PC-9 (cell line): ENCODE data around the gene TMUB1. TPM values are rescaled to one million over a fixed set of nuclear protein-coding genes. Genes with fewer than 3 reads are reported as not detected.
"Not testable (repeated sequence)": the region's sequence is repeated elsewhere in the genome, so short reads cannot be mapped to it uniquely, and the experiment has no call there.

Experiments used
- BruUV-seq: library from RNA; stranded (reverse); fragments of 400-500 nt; replicated peaks from 2 replicates; lab custom pipeline; 2021; lab: Mats Ljungman, UMichigan
- CTCF ChIA-PET: fragments of 300-600 bp; sonication (Branson Sonifier 250); formaldehyde crosslinking; loops from one replicate; lab custom pipeline; 2022; ENCODE audit warnings: antibody characterized with exemption; lab: Charles Lee
- POLR2A ChIA-PET: fragments of 300-600 bp; sonication (Branson Sonifier 250); formaldehyde crosslinking; loops from one replicate; lab custom pipeline; 2022; ENCODE audit warnings: antibody characterized with exemption; ENCODE audit not compliant: unreplicated experiment; lab: Charles Lee
- DNase-seq, 2 experiments: peaks; one replicate each; pipeline versions ENCODE4 v3.0.0 to v3.0.0-alpha.2; 2015 to 2022; ENCODE audit warnings: mixed read lengths in 1 of 2
- H2AFZ ChIP-seq: fragments of 200-600 bp; sonication (generic); 2 replicates; pipeline ENCODE4 v1.8.1; 2017; ENCODE audit warnings: antibody characterized with exemption
- H3F3A ChIP-seq: fragments of 200-600 bp; sonication (generic); 2 replicates; pipeline ENCODE4 v1.8.1; 2017; ENCODE audit warnings: antibody characterized with exemption, mild to moderate bottlenecking, low read depth; ENCODE audit not compliant: insufficient read depth
- H3K27ac ChIP-seq: fragments of 200-600 bp; sonication (generic); 2 replicates; pipeline ENCODE4 v1.6.1; 2016; ENCODE audit warnings: mixed run types
- H3K27me3 ChIP-seq: fragments of 200-600 bp; sonication (generic); 2 replicates; pipeline ENCODE4 v1.6.1; 2016; ENCODE audit warnings: low read depth, mixed run types; ENCODE audit not compliant: insufficient read depth
- H3K36me3 ChIP-seq: fragments of 200-600 bp; sonication (generic); 2 replicates; pipeline ENCODE4 v1.6.1; 2016; ENCODE audit warnings: low read depth, mixed run types
- H3K4me1 ChIP-seq: fragments of 200-600 bp; sonication (generic); replicated peaks from 2 replicates; pipeline ENCODE4 v1.6.1; 2016; ENCODE audit warnings: mixed run types; ENCODE audit not compliant: insufficient read depth
- H3K4me2 ChIP-seq: fragments of 200-600 bp; sonication (generic); 2 replicates; pipeline ENCODE4 v1.6.1; 2017; ENCODE audit warnings: mixed run types
- H3K4me3 ChIP-seq: fragments of 200-600 bp; sonication (generic); 2 replicates; pipeline ENCODE4 v1.6.1; 2016; ENCODE audit warnings: mixed run types
- H3K79me2 ChIP-seq: fragments of 200-600 bp; sonication (generic); 2 replicates; pipeline ENCODE4 v1.6.1; 2017; ENCODE audit warnings: low read depth, mixed run types
- H3K9me2 ChIP-seq: fragments of 200-600 bp; sonication (generic); 2 replicates; pipeline ENCODE4 v1.8.1; 2017; ENCODE audit warnings: mild to moderate bottlenecking; ENCODE audit not compliant: insufficient read depth
- H3K9me3 ChIP-seq: fragments of 200-600 bp; sonication (generic); 2 replicates; pipeline ENCODE4 v1.8.1; 2016; ENCODE audit warnings: low read depth; ENCODE audit not compliant: insufficient read depth
- H4K20me1 ChIP-seq: fragments of 200-600 bp; sonication (generic); 2 replicates; pipeline ENCODE4 v1.8.1; 2017; ENCODE audit not compliant: insufficient read depth
- CTCF ChIP-seq: fragments of 200-600 bp; sonication (generic); conservative IDR thresholded peaks from 2 replicates; pipeline ENCODE4 v1.6.1; 2017; ENCODE audit warnings: mixed run types, antibody characterized with exemption, mild to moderate bottlenecking, moderate library complexity
- EZH2 ChIP-seq: fragments of 200-600 bp; sonication (generic); IDR thresholded peaks from 2 replicates; pipeline ENCODE4 v1.8.0; 2017; ENCODE audit warnings: antibody characterized with exemption, low read depth
- intact Hi-C: fragments of 100-400 bp; cut with micrococcal nuclease; formaldehyde crosslinking; loops from one replicate; pipeline ENCODE4 v1.10.0; 2022; ENCODE audit not compliant: unreplicated experiment
- total RNA-seq: library from RNA; stranded (reverse); gene quantifications from 2 replicates; pipeline ENCODE4 v1.2.3, GENCODE V29; 2021

TMUB1 gene
- total RNA-seq, 1 experiment from 2014 or later, result 87.8 TPM

- no peak overlapping the region for H2AFZ ChIP-seq
- no peaks in the 10 kb centered on the region for H3K36me3 ChIP-seq
- no peak overlapping the region for H3K27ac ChIP-seq
- ChIA-PET CTCF (no interaction called here), POLR2A (no interaction called here)
- H3K27me3 ChIP-seq, result no peaks in the 10 kb centered on the region
- no peak for DNase-seq
- no peak overlapping the region for H3K4me2 ChIP-seq
- peaks cover 20% of the 10 kb centered on the region for H3K4me1 ChIP-seq
- no peak overlapping the region for H3K4me3 ChIP-seq
- H4K20me1 ChIP-seq, result no peaks in the 10 kb centered on the region
- H3K79me2 ChIP-seq, result no peaks in the 10 kb centered on the region
- BruUV-seq, result no TSS peak
- TF ChIP-seq CTCF (no peak), EZH2 (no peak)
- H3K9me3 ChIP-seq, result no peaks in the 10 kb centered on the region
- intact Hi-C loops, result no loop called here
- H3F3A ChIP-seq, result peaks cover 16% of the 10 kb centered on the region; the same call in 1 of the 2 replicates
- H3K9me2 ChIP-seq, result no peaks in the 10 kb centered on the region
Observed at GRCh38 chr7:151045262-151045661, 38.0 kb downstream of the TMUB1 start.

- Histone ChIP-seq H4K20me1 (peaks cover 5% of the 10 kb centered on the region; the same call in 1 of the 2 replicates), H3K27me3 (no peaks in the 10 kb centered on the region), H3K9me2 (no peaks in the 10 kb centered on the region), H3K4me1 (peaks cover 33% of the 10 kb centered on the region), H3F3A (peaks cover 26% of the 10 kb centered on the region), H2AFZ (no peak overlapping the region), H3K36me3 (no peaks in the 10 kb centered on the region), H3K4me3 (no peak overlapping the region), H3K9me3 (no peaks in the 10 kb centered on the region), H3K27ac (no peak overlapping the region), H3K79me2 (no peaks in the 10 kb centered on the region), H3K4me2 (no peak overlapping the region)
- ChIA-PET CTCF (no interaction called here), POLR2A (interaction anchor here (0.8 kb wide), 1 partner anchor 20 kb away, joined by 5 read pairs; the partner anchor contains the start of gene ATG9B)
- BruUV-seq, result no TSS peak
- intact Hi-C loops, result no loop called here
- TF ChIP-seq CTCF, result no peak
- no peak for TF ChIP-seq EZH2
- DNase-seq, result no peak
Observed at GRCh38 chr7:151043959-151044358, 39.3 kb downstream of the TMUB1 start.

GRCh38 chr7:151043449-151043848 lies 39.8 kb downstream of the TMUB1 start:
- H3K4me2 ChIP-seq, H3K36me3 ChIP-seq, H3K27ac ChIP-seq, H3K27me3 ChIP-seq, POLR2A ChIA-PET, H3K4me3 ChIP-seq, intact Hi-C loops, CTCF ChIA-PET, H3K9me3 ChIP-seq, H3K9me2 ChIP-seq, DNase-seq, H2AFZ ChIP-seq, H4K20me1 ChIP-seq, BruUV-seq, H3K79me2 ChIP-seq: not testable (repeated sequence)
- Histone ChIP-seq H3F3A (peaks cover 32% of the 10 kb centered on the region), H3K4me1 (peaks cover 38% of the 10 kb centered on the region)
